Measurements from ENCODE around the gene CNGB1.
"Not testable (repeated sequence)": the region's sequence is repeated elsewhere in the genome, so short reads cannot be mapped to it uniquely, and the experiment has no call there.

CNGB1 gene

DNA sequence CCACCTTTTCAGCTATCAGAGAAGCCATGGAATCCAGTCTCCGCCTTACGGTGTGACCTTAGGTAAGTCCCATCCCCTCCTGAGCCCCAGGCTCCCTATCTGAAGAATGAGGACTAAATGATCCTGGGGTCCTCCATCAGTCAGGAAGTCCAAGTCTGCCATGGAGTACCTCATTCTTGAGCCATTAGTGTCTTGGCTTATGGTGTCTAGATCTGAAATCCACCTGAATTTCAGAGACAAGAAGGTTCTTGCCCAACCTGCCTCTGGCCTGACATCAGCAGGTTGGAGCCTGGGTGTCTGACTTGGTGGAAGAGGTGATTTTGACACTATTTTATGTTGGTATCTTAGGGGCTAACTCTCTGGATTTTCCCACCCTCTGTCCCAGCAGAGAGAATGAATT lies 47.1 kb downstream of the CNGB1 start:
- no peak for DNase-seq

- no peak for DNase-seq
Measured at GRCh38 chr16:57923418-57923817, 47.5 kb downstream of the CNGB1 start.

DNA sequence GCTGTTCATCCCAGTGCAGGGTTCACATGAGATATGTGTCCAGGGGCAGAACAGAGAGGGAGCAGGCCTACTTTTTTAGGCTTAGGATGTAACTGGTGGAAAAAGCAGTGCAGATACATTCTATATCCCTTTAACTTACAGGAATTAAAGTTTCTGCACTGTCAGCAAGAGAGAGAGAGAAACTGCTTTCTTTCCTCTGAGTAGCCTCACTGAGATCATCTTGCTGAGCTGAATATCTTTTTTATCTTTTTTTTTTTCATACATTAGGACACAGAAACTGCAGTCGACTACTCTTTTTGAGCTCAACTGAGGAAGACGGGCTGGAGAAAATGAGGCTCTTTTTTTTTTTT lies 50.1 kb downstream of the CNGB1 start:
- DNase-seq, result no peak

GRCh38 chr16:57920215-57920879 lies 50.6 kb downstream of the CNGB1 start:
- no peak for DNase-seq

GRCh38 chr16:57918994-57919393 lies 51.9 kb downstream of the CNGB1 start:
- DNase-seq, result no peak

- DNase-seq, result no peak
Measured at GRCh38 chr16:57918444-57918843, 52.5 kb downstream of the CNGB1 start.

DNA sequence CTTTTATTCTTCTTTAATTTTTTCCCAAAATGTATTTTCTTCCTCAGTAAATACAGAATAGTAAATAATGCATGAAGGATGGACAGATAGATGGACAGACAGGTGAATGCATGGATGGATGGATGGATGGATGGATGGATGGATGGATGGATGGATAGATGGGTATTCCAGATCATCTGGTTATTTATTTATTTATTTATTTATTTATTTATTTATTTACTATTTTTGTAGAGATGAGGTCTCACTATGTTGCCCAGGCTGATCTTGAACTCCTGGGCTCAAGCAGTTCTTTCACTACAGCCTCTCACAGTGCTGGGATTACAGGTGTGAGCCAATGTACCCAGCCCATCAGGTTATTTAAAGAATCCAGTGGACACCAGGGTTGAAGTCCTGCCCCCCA lies 53.0 kb downstream of the CNGB1 start:
- not testable (repeated sequence) for DNase-seq

- not testable (repeated sequence) for DNase-seq
Measured at GRCh38 chr16:57917489-57917888, 53.4 kb downstream of the CNGB1 start.

DNA sequence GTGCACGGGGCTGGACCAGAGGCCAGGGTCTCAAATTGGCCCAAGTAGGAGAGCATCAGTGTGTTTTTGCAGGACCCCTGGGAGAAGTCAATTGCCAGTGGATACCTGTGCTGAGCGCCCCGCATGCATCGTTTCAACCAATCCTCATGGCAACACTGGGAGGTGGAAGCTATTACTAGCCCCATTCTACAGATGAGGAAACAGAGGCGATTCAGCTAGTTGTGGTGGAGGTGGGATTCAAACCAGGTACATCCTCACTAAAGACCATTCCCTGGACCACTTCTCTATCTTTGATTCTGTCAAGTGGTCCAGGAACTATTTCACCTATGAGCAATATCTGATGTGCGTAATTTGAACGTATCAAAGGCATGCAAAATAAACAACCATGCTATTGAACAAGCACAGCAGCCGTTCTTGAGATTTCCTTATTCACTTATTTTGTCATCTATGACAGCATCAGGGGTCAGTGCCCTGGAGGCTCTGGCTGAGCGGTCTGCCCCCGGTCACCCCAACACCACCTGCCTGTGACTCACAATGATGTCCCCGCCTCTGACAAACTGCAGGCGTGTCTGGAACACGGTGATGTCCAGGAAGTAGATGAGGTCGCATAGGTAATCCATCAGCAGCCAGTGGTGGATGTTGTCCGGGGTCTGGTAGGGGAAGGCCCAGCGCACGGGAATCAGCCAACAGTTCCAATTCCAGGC lies 54.0 kb downstream of the CNGB1 start:
- DNase-seq, result no peak

- no peak for DNase-seq
Measured at GRCh38 chr16:57915811-57916488, 55.0 kb downstream of the CNGB1 start.

DNA sequence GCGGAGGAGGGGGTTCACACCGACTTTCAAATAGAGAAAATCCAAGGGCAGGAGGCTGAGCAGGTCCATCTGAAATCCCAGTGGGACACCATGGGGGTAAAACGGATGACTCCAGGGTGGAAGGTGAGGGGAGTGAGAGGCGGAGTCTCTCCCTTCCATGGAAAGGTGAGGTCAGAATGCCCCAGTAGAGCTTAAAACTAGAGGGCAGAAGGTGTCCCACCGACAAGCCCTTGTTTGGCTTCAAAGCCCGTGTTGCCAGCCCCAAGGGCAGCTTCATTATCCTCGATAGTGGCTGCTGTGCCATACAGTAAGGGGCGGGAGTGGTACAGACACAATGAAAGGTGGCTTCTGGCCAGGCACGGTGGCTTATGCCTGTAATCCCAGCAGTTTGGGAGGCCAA lies 55.7 kb downstream of the CNGB1 start:
- DNase-seq, result no peak

DNA sequence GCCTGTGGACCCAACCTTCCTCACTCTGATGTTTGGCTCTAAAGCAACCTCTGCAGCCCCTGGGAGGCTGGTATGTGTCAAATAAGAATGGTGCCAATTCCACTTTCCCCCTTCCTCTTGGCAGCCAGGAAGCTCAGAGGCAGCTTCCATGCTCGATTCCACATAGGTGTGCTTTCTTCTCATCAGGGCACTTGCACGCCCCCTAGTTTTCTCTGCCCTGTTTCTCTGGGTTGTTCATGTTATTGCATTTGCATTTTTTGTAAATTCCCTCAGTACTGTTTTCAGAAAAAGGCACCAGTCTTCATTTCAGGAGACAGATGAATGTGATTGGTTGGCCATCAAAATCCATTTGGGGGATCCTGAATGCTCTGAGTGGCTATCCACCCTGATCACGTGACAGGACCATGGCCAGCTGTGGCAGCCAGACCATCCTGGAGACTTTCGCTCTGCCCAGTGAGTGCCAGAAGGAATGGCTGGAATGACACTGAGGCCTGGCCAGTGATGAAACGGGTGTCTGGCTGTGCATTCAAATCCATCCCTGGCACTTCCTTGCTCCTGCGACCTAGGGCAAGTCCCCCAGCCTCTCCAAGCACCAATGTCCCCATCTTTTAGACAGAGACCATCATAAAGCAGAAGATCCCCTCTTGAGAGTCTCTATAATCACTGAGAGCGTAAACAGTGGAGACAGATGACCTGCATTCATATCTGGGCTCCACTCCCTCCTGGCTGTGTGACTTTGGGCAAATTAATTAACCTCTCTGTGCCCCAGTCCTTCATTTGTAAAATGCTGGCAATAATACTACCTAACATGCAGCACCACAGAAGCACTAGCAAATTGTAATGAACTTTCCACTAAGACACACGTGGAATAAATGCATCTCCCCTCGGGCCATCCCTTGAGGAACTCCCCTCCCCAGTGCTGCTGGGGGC lies 56.4 kb downstream of the CNGB1 start:
- no peak for DNase-seq

GRCh38 chr16:57912529-57913260 lies 58.2 kb downstream of the CNGB1 start:
- DNase-seq, result no peak

GRCh38 chr16:57911743-57912142 lies 59.2 kb downstream of the CNGB1 start:
- no peak for DNase-seq

DNA sequence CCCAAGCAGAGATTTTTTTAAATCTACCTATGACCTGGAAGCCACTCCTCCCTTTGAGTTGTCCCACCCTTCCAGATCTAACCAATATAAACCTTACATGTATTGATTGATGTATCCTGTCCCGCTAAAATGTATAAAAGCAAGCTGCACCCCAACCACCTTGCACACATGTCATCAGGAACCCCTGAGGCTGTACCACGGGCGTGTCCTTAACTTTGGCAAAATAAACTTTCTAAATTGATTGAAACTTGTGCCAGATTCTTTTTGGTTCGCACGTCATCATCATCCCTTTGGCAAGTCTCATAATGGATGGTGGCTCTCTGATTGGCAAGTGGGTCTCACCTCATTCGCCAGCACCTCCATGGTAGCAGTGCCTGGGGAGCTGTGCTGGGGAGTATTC lies 60.2 kb downstream of the CNGB1 start:
- DNase-seq, result no peak

- no peak for DNase-seq
Measured at GRCh38 chr16:57908409-57908987, 62.4 kb downstream of the CNGB1 start.

GRCh38 chr16:57906382-57907316 lies 64.3 kb downstream of the CNGB1 start:
- peak; percentile 21 for DNase-seq

GRCh38 chr16:57904101-57904500 lies 66.8 kb downstream of the CNGB1 start:
- DNase-seq, result no peak

DNA sequence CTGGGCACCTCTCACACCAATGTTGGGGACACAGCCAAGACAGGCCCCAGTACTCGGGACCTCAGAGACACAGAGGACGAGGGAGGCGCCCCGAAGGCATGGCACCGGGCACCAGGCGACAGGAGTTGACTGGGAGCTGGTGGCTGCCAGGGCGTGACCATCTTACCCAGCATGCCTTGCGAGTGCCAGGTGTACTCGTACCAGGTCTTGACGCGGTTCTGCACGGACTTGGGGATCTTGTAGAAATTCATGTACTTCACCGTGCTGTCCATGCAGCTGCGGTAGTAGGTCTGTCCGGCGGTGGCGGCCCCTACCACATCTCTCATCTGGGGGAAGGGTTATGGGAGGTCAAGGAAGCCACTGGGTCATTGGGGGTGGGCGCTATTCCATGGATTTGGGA lies 67.3 kb downstream of the CNGB1 start:
- DNase-seq, result no peak

DNA sequence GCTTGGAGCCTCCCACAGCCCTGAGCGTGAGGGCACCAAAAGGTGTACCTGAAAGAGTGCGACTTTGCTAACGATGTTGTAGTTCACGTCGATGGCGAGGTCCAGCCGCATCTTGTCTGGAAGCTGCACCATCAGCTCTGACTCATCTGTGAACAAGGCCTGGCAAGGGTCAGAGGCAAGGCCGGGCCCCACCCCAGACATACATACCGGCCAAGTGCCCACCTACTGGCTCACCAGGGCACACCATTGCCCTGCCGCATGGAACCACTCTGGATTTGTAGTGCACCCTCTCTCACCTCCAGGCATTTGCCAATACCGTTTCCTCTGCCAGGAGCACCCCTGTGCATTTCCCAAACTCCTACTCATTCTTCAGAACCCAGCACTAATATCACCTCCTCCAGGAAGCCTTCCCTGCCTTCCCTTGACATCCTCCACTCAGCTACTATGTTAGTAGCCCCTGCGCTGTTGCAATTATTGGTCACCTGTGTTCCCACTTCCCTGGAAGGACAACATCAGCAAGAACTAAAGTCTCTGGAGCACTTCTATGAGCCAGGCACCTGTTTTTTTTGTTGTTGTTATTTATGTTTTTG lies 69.4 kb downstream of the CNGB1 start:
- no peak for DNase-seq

All from activated CD4-positive, alpha-beta T cell treated with anti-CD3 and anti-CD28 coated beads, Interleukin-2, Interleukin-6, amounts not matched to agents 100 ng/mL and 50 ng/mL, durations not matched to agents 16 hours and 8 hours (primary cell).